CD4-positive, alpha-beta memory T cell (primary cell): Measurements from ENCODE around the gene PLOD1. TPM values are rescaled to one million over a fixed set of nuclear protein-coding genes. Genes with fewer than 3 reads are reported as not detected.

Source experiments
- CTCF ChIA-PET: fragments of 350-600 bp; sonication (Branson Sonifier 250); formaldehyde crosslinking; loops from one replicate; lab custom pipeline; 2021; ENCODE audit warnings: inconsistent platforms; ENCODE audit not compliant: partially characterized antibody; lab: Charles Lee
- POLR2A ChIA-PET: fragments of 350-600 bp; sonication (Branson Sonifier 250); formaldehyde crosslinking; loops from one replicate; lab custom pipeline; 2021; ENCODE audit not compliant: partially characterized antibody; lab: Charles Lee
- DNase-seq, 5 donors: peaks; one replicate each; pipeline versions ENCODE4 v3.0.0 to v3.0.0-alpha.2; 2020 to 2022; ENCODE audit warnings: mixed read lengths in 1 of 5
- H3K27ac ChIP-seq: one replicate; pipeline ENCODE4 v1.7.0; 2013; ENCODE audit warnings: low read depth, low read length
- H3K27me3 ChIP-seq: 2 replicates; pipeline ENCODE4 v1.7.0; 2013; ENCODE audit warnings: mild to moderate bottlenecking, low read length, moderate library complexity; ENCODE audit not compliant: insufficient read depth
- H3K36me3 ChIP-seq: 2 replicates; pipeline ENCODE4 v1.7.0; 2013; ENCODE audit warnings: mild to moderate bottlenecking, low read length, moderate library complexity; ENCODE audit not compliant: insufficient read depth
- H3K4me1 ChIP-seq: 2 replicates; pipeline ENCODE4 v1.7.0; 2013; ENCODE audit warnings: mild to moderate bottlenecking, low read length, moderate library complexity; ENCODE audit not compliant: insufficient read depth
- H3K4me3 ChIP-seq, 2 donors: one replicate each; pipeline ENCODE4 v1.7.0; 2013; ENCODE audit warnings: low read length in 2 of 2, mild to moderate bottlenecking in 1 of 2
- H3K9me3 ChIP-seq, 2 donors: one replicate each; pipeline ENCODE4 v1.7.0; 2013; ENCODE audit warnings: low read length in 2 of 2, control low read depth in 1 of 2; ENCODE audit not compliant: control insufficient read depth in 1 of 2
- H3K27ac Mint-ChIP-seq, 7 donors: one replicate each; pipeline ENCODE4 v1.8.0; 2020 to 2021; ENCODE audit warnings: mixed read lengths in 7 of 7, mild to moderate bottlenecking in 6 of 7, inconsistent platforms in 3 of 7, moderate library complexity in 3 of 7
- H3K27me3 Mint-ChIP-seq, 2 donors: one replicate each; pipeline ENCODE4 v1.8.0; 2020 to 2021; ENCODE audit warnings: mixed read lengths in 2 of 2
- H3K36me3 Mint-ChIP-seq, 2 donors: one replicate each; pipeline ENCODE4 v1.8.0; 2020 to 2021; ENCODE audit warnings: mixed read lengths in 2 of 2, inconsistent platforms in 1 of 2, mild to moderate bottlenecking in 1 of 2
- H3K4me1 Mint-ChIP-seq, 4 donors: one replicate each; pipeline ENCODE4 v1.8.0; 2020 to 2021; ENCODE audit warnings: mixed read lengths in 4 of 4, mild to moderate bottlenecking in 1 of 4
- H3K4me3 Mint-ChIP-seq, 8 donors: one replicate each; pipeline ENCODE4 v1.8.0; 2020 to 2021; ENCODE audit warnings: mixed read lengths in 8 of 8, mild to moderate bottlenecking in 7 of 8, moderate library complexity in 6 of 8, inconsistent platforms in 3 of 8
- H3K9me3 Mint-ChIP-seq, 8 donors: one replicate each; pipeline ENCODE4 v1.8.0; 2020 to 2021; ENCODE audit warnings: mixed read lengths in 8 of 8, mild to moderate bottlenecking in 5 of 8, inconsistent platforms in 3 of 8, moderate library complexity in 1 of 8
- intact Hi-C: fragments of 100-400 bp; cut with micrococcal nuclease; formaldehyde crosslinking; loops from one replicate; pipeline ENCODE4 v1.15.1; 2023
- polyA plus RNA-seq, 2 donors: library from polyadenylated mRNA; unstranded; fragments of 300-500 nt; fragmentation: Illumina TruSeq; gene quantifications; one replicate each; pipeline ENCODE4 v1.2.3, GENCODE V29; 2021
- total RNA-seq, 2 experiments: library from RNA; stranded (reverse); gene quantifications; one replicate each; pipeline ENCODE4 v1.2.3, GENCODE V29; 2021

PLOD1 gene
- total and polyA plus RNA-seq, 4 experiments from 2014 or later: 2.5 to 3.6 (median 2.8) TPM

- intact Hi-C loops: no loop called here
- no peak overlapping the region for H3K4me3 ChIP-seq
Measured at GRCh38 chr1:12009318-12009947, 74.9 kb downstream of the PLOD1 start.

GRCh38 chr1:12010746-12011570 is 76.4 kb downstream of the PLOD1 start:
- CTCF ChIA-PET: interaction anchor here (1.5 kb wide), 1 partner anchor 9 kb away, joined by 6 read pairs; no protein-coding TSS in a partner anchor
- peaks cover 51% of the 10 kb centered on the region for H3K36me3 ChIP-seq
- Mint-ChIP-seq H3K9me3 (no peaks in the 10 kb centered on the region), H3K4me3 (no peak overlapping the region), H3K4me1 (peaks cover 2 to 5% (median 4%) of the 10 kb centered on the region in 4 donors), H3K27ac (no peak overlapping the region), H3K27me3 (no peaks in the 10 kb centered on the region), H3K36me3 (peaks cover 24 to 62% of the 10 kb centered on the region in 2 donors)
- H3K4me3 ChIP-seq: no peak overlapping the region
- no peaks in the 10 kb centered on the region for H3K27me3 ChIP-seq
- no peak for DNase-seq
- no peaks in the 10 kb centered on the region for H3K9me3 ChIP-seq
- POLR2A ChIA-PET: interaction anchor here (1.3 to 1.5 kb wide), 2 partner anchors 8 to 103 kb away, joined by 4 to 5 read pairs; no protein-coding TSS in a partner anchor
- intact Hi-C loops: no loop called here
- no peaks in the 10 kb centered on the region for H3K4me1 ChIP-seq
- H3K27ac ChIP-seq: no peak overlapping the region

More at GRCh38 chr1:12009318-12009947, 74.9 kb downstream of the PLOD1 start:
- ChIA-PET POLR2A (interaction anchor here (0.8 to 1.3 kb wide), 2 partner anchors 9 to 15 kb away, joined by 4 to 6 read pairs; no protein-coding TSS in a partner anchor), CTCF (no interaction called here)
- no peak overlapping the region for H3K27ac Mint-ChIP-seq
- H3K4me1 ChIP-seq: no peaks in the 10 kb centered on the region
- no peaks in the 10 kb centered on the region for H3K27me3 Mint-ChIP-seq
- H3K4me1 Mint-ChIP-seq: peaks cover 2 to 5% (median 4%) of the 10 kb centered on the region in 4 donors
- H3K9me3 Mint-ChIP-seq: no peaks in the 10 kb centered on the region
- H3K36me3 ChIP-seq: peaks cover 60% of the 10 kb centered on the region
- H3K27me3 ChIP-seq: no peaks in the 10 kb centered on the region
- no peaks in the 10 kb centered on the region for H3K9me3 ChIP-seq
- no peak overlapping the region for H3K27ac ChIP-seq
- peak in 1 of 5 donors; percentile 6 for DNase-seq
- H3K4me3 Mint-ChIP-seq: no peak overlapping the region
- peaks cover 35 to 74% of the 10 kb centered on the region in 2 donors for H3K36me3 Mint-ChIP-seq

GRCh38 chr1:12011998-12012397 is 77.5 kb downstream of the PLOD1 start:
- H3K36me3 ChIP-seq: peaks cover 40% of the 10 kb centered on the region
- CTCF ChIA-PET: interaction anchor here (1.1 to 1.5 kb wide), 2 partner anchors 10 to 104 kb away, joined by 3 to 6 read pairs; no protein-coding TSS in a partner anchor
- H3K4me3 ChIP-seq: no peak overlapping the region
- no peaks in the 10 kb centered on the region for H3K27me3 Mint-ChIP-seq
- H3K4me3 Mint-ChIP-seq: no peak overlapping the region
- no peaks in the 10 kb centered on the region for H3K27me3 ChIP-seq
- H3K27ac Mint-ChIP-seq: peak overlapping the region in 1 of 7 donors; percentile 21
- peaks cover 2 to 5% (median 4%) of the 10 kb centered on the region in 4 donors for H3K4me1 Mint-ChIP-seq
- no peaks in the 10 kb centered on the region for H3K9me3 Mint-ChIP-seq
- peaks cover 24 to 53% of the 10 kb centered on the region in 2 donors for H3K36me3 Mint-ChIP-seq
- no peak overlapping the region for H3K27ac ChIP-seq
- no peak for DNase-seq
- POLR2A ChIA-PET: no interaction called here
- no peaks in the 10 kb centered on the region for H3K4me1 ChIP-seq
- intact Hi-C loops: no loop called here
- H3K9me3 ChIP-seq: no peaks in the 10 kb centered on the region

- Histone ChIP-seq H3K27me3 (no peaks in the 10 kb centered on the region), H3K36me3 (peaks cover 34% of the 10 kb centered on the region), H3K27ac (no peak overlapping the region), H3K4me1 (no peaks in the 10 kb centered on the region), H3K9me3 (no peaks in the 10 kb centered on the region), H3K4me3 (no peak overlapping the region)
- intact Hi-C loops: no loop called here
- Mint-ChIP-seq H3K27ac (peak overlapping the region in 2 of 7 donors; percentile 21 to 76), H3K36me3 (peaks cover 17 to 47% of the 10 kb centered on the region in 2 donors), H3K27me3 (no peaks in the 10 kb centered on the region), H3K4me1 (peaks cover 2 to 5% (median 4%) of the 10 kb centered on the region in 4 donors), H3K9me3 (no peaks in the 10 kb centered on the region), H3K4me3 (no peak overlapping the region)
- no peak for DNase-seq
- ChIA-PET POLR2A (no interaction called here), CTCF (interaction anchor here (0.6 to 1.1 kb wide), 2 partner anchors 105 to 347 kb away, joined by 3 read pairs; no protein-coding TSS in a partner anchor)
Measured at GRCh38 chr1:12012560-12013316, 78.2 kb downstream of the PLOD1 start.

GRCh38 chr1:12014141-12014991 is 79.8 kb downstream of the PLOD1 start:
- CTCF ChIA-PET: no interaction called here
- peak overlapping the region in 1 of 8 donors; percentile 54 for H3K4me3 Mint-ChIP-seq

GRCh38 chr1:12015001-12015491 is 80.5 kb downstream of the PLOD1 start:
- H3K27ac ChIP-seq: no peak overlapping the region
- H3K4me1 Mint-ChIP-seq: peaks cover 5 to 15% (median 10%) of the 10 kb centered on the region in 4 donors
- no peak overlapping the region for H3K4me3 ChIP-seq
- no peak overlapping the region for H3K4me3 Mint-ChIP-seq
- H3K9me3 Mint-ChIP-seq: no peaks in the 10 kb centered on the region
- CTCF ChIA-PET: no interaction called here
- peaks cover 26% of the 10 kb centered on the region for H3K36me3 ChIP-seq
- H3K27ac Mint-ChIP-seq: no peak overlapping the region
- H3K4me1 ChIP-seq: peaks cover 8% of the 10 kb centered on the region
- intact Hi-C loops: no loop called here
- no peaks in the 10 kb centered on the region for H3K9me3 ChIP-seq
- H3K27me3 Mint-ChIP-seq: no peaks in the 10 kb centered on the region
- POLR2A ChIA-PET: no interaction called here
- no peak for DNase-seq
- H3K27me3 ChIP-seq: no peaks in the 10 kb centered on the region
- H3K36me3 Mint-ChIP-seq: peaks cover 9 to 41% of the 10 kb centered on the region in 2 donors

More at GRCh38 chr1:12014141-12014991, 79.8 kb downstream of the PLOD1 start:
- peak overlapping the region in 6 of 7 donors; percentile 8 to 82 (median 33) for H3K27ac Mint-ChIP-seq
- H3K9me3 ChIP-seq: no peaks in the 10 kb centered on the region
- H3K9me3 Mint-ChIP-seq: no peaks in the 10 kb centered on the region
- H3K4me3 ChIP-seq: no peak overlapping the region
- no peak for DNase-seq
- peaks cover 2 to 10% (median 7%) of the 10 kb centered on the region in 4 donors for H3K4me1 Mint-ChIP-seq
- H3K36me3 ChIP-seq: peaks cover 31% of the 10 kb centered on the region
- POLR2A ChIA-PET: interaction anchor here (0.7 kb wide), 1 partner anchor 104 kb away, joined by 3 read pairs; no protein-coding TSS in a partner anchor
- H3K4me1 ChIP-seq: peaks cover 5% of the 10 kb centered on the region
- no peaks in the 10 kb centered on the region for H3K27me3 Mint-ChIP-seq
- no peaks in the 10 kb centered on the region for H3K27me3 ChIP-seq
- intact Hi-C loops: no loop called here
- H3K27ac ChIP-seq: no peak overlapping the region
- H3K36me3 Mint-ChIP-seq: peaks cover 14 to 45% of the 10 kb centered on the region in 2 donors
